Measurements from ENCODE around the gene RTF2. TPM values are rescaled to one million over a fixed set of nuclear protein-coding genes. Genes with fewer than 3 reads are reported as not detected.
A peak's percentile ranks its signal among the peaks of the same experiment; 100 is the strongest.

The RTF2 gene
- total RNA-seq, 6 experiments from 2014 or later: 148 to 158 (median 153) TPM

GRCh38 chr20:56431471-56431870, 37.0 kb upstream of the RTF2 start:
- H3K27ac Mint-ChIP-seq: peak overlapping the region; percentile 97; the same call in 1 of the 2 replicates
- no peak overlapping the region for H3K4me3 Mint-ChIP-seq
- DNase-seq: no peak
- H3K27me3 Mint-ChIP-seq (ENCODE audit: insufficient read depth): no peaks in the 10 kb centered on the region
- no peak for TF ChIP-seq CTCF (IDR thresholded peaks at IDR 0.05)
- H3K9me3 Mint-ChIP-seq: no peaks in the 10 kb centered on the region
- H3K36me3 Mint-ChIP-seq (ENCODE audit: low read depth): no peaks in the 10 kb centered on the region
- H3K4me1 Mint-ChIP-seq (ENCODE audit: low read depth): peaks cover 69% of the 10 kb centered on the region

- no peak for TF ChIP-seq CTCF (IDR thresholded peaks at IDR 0.05)
- Mint-ChIP-seq H3K27me3 (ENCODE audit: insufficient read depth) (no peaks in the 10 kb centered on the region), H3K4me3 (peak overlapping the region; percentile 68), H3K27ac (peak overlapping the region; percentile 97), H3K9me3 (no peaks in the 10 kb centered on the region), H3K36me3 (ENCODE audit: low read depth) (no peaks in the 10 kb centered on the region), H3K4me1 (ENCODE audit: low read depth) (peaks cover 62% of the 10 kb centered on the region)
- peak; percentile 33 for DNase-seq
Observed at GRCh38 chr20:56433221-56433879, 35.1 kb upstream of the RTF2 start.

- H3K36me3 Mint-ChIP-seq (ENCODE audit: low read depth): no peaks in the 10 kb centered on the region
- peak; percentile 81 for DNase-seq
- no peaks in the 10 kb centered on the region for H3K27me3 Mint-ChIP-seq (ENCODE audit: insufficient read depth)
- peak overlapping the region; percentile 68 for H3K4me3 Mint-ChIP-seq
- peaks cover 62% of the 10 kb centered on the region for H3K4me1 Mint-ChIP-seq (ENCODE audit: low read depth)
- no peak for TF ChIP-seq CTCF (IDR thresholded peaks at IDR 0.05)
- peak overlapping the region; percentile 97 for H3K27ac Mint-ChIP-seq
- H3K9me3 Mint-ChIP-seq: no peaks in the 10 kb centered on the region
Observed at GRCh38 chr20:56433880-56434255, 34.6 kb upstream of the RTF2 start.

GRCh38 chr20:56437196-56437960, 31.0 kb upstream of the RTF2 start:
- Mint-ChIP-seq H3K9me3 (no peaks in the 10 kb centered on the region), H3K27me3 (ENCODE audit: insufficient read depth) (peaks cover 2% of the 10 kb centered on the region; the same call in 1 of the 2 replicates), H3K4me3 (no peak overlapping the region), H3K36me3 (ENCODE audit: low read depth) (no peaks in the 10 kb centered on the region), H3K27ac (peak overlapping the region; percentile 92), H3K4me1 (ENCODE audit: low read depth) (peaks cover 67% of the 10 kb centered on the region)
- no peak for TF ChIP-seq CTCF (IDR thresholded peaks at IDR 0.05)
- DNase-seq: no peak

GRCh38 chr20:56438284-56438683, 30.1 kb upstream of the RTF2 start:
- DNase-seq: no peak
- Mint-ChIP-seq H3K4me3 (no peak overlapping the region), H3K36me3 (ENCODE audit: low read depth) (no peaks in the 10 kb centered on the region), H3K4me1 (ENCODE audit: low read depth) (peaks cover 67% of the 10 kb centered on the region), H3K27me3 (ENCODE audit: insufficient read depth) (peaks cover 2% of the 10 kb centered on the region; the same call in 1 of the 2 replicates), H3K27ac (peak overlapping the region; percentile 92), H3K9me3 (no peaks in the 10 kb centered on the region)
- no peak for TF ChIP-seq CTCF (IDR thresholded peaks at IDR 0.05)
